Measurements from ENCODE around the gene CDC14A.
"Not testable (repeated sequence)": the region's sequence is repeated elsewhere in the genome, so short reads cannot be mapped to it uniquely, and the experiment has no call there.

The CDC14A gene

DNA sequence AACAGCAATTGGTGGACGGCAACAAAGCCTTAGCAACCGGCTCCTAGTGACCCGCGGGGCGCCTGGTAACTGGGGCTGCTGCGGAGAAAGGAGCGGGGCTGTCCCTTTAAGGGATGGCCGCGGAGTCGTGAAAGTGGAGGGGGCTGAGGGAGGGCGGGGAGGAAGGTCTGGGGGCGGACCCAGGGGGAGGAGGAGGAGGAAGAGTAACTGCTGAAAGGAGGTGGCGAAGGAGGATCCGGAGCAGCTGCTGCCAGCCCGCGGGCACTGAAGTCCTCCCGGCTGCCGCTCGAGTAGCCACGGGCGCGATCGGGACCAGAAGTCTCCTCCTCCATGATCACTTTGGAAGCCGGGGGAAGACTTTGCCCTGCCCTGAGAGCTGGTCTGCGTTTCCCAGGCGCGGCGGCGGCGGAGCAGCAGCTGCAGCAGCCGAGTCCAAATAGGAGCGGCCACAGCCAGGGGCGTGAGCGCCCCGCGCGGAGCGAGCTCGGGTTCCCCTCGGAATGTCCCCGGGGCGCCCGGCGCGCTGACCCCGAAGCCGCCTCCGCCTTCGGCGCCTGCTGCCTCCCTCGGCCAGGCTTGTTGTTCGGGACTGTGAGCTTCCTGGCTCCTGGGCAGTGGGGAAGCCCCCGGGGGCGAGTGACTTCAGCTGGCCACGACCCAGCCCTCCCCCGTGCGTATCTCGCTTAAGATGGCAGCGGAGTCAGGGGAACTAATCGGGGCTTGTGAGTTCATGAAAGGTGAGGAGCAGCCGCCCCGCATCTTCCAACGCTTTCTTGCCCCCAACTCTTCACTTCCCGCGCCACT, at the start of gene CDC14A:
Gene CDC14A (plus strand): TSS at position 240 of the 804 bp plus-strand sequence. CDS start 449 bp downstream, at position 689.
- in situ Hi-C loops (cut with MboI; ENCODE audit: low sequenced_read_pairs): no loop called here

- in situ Hi-C loops (cut with MboI; ENCODE audit: low sequenced_read_pairs): no loop called here
These were observed 49.6 kb upstream of the CDC14A start for GRCh38 chr1:100302739-100303138.

- in situ Hi-C loops (cut with MboI; ENCODE audit: low sequenced_read_pairs): no loop called here
These were observed 48.1 kb upstream of the CDC14A start for GRCh38 chr1:100304227-100304626.

DNA sequence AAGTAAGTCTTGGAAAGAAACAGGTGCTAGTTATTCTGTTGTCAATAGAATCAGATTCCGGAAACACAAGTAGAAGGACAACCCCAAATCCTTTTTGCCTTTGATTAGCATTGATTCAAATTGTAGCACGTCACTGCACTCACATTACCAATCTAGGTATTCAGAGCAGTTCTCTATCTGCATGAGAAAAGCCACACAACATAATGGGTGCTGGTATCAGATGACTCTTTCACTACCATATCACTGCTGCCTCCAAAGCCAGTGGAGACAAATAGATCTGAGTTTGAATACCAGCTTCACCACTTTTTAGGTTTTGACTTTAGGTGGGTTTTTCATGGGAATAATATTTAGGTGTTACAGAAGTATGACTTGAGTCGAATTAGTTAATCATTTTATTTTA, 47.4 kb upstream of the CDC14A start:
- in situ Hi-C loops (cut with MboI; ENCODE audit: low sequenced_read_pairs): no loop called here

DNA sequence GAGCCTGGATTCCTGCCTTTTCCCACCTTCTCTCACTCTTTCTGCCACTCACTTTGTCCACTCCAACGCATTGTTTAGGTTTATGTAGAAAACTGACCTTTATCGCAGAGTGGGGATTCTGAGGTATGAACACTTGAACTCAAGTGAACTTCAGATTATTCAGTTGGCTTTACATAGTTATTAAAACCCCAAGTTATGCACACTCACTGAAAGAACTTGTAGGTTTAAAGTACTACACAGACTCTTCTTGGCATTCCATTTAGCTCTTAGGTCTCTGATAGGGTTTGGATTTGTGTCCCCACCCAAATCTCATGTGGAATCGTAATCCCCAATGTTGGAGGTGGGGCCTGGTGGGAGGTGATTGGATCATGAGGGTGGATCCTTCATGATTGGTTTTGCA, 46.4 kb upstream of the CDC14A start:
- in situ Hi-C loops (cut with MboI; ENCODE audit: low sequenced_read_pairs): no loop called here

GRCh38 chr1:100306735-100307313, 45.5 kb upstream of the CDC14A start:
- in situ Hi-C loops (cut with MboI; ENCODE audit: low sequenced_read_pairs): no loop called here

DNA sequence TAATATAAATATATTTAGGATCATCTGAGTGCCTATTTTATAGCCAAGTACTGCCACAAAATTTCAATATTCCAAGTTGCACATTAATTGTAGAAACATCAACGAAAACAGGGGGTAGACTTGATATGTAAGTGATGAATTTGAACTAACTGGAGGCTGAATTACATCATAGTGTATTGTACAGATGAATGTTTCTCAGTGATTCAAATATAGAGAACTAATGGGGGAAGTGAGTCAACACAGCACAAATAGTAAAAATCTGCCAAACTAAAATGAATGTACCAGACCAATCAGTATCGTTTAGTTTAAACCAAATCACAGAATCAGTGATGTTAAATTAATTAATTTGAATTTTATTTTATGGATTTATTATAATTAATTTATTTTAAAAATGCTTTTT, 43.5 kb upstream of the CDC14A start:
- in situ Hi-C loops (cut with MboI; ENCODE audit: low sequenced_read_pairs): no loop called here

DNA sequence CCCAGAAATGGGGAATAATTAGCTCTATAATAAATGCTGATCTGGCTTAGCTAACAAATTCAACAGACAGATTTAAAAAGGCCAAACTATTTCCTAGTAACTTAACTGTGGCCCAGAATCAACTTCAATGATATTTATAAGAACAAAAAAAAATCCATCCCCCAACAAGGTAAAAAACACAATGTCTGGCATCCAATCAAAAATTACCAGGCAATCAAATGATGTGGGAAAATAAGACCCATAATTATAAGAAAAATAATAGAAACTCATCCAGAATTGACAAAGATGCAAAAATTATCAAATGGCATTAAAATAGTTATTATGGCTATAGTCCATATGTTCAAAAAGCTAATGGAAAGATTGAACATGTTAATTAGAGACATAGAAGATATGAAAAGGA, 42.4 kb upstream of the CDC14A start:
- in situ Hi-C loops (cut with MboI; ENCODE audit: low sequenced_read_pairs): no loop called here

GRCh38 chr1:100313382-100313781, 38.9 kb upstream of the CDC14A start:
- in situ Hi-C loops (cut with MboI; ENCODE audit: low sequenced_read_pairs): no loop called here

- in situ Hi-C loops (cut with MboI; ENCODE audit: low sequenced_read_pairs): no loop called here
These were observed 35.7 kb upstream of the CDC14A start for GRCh38 chr1:100316622-100317021.

GRCh38 chr1:100320311-100321099, 31.8 kb upstream of the CDC14A start:
- in situ Hi-C loops (cut with MboI; ENCODE audit: low sequenced_read_pairs): no loop called here

DNA sequence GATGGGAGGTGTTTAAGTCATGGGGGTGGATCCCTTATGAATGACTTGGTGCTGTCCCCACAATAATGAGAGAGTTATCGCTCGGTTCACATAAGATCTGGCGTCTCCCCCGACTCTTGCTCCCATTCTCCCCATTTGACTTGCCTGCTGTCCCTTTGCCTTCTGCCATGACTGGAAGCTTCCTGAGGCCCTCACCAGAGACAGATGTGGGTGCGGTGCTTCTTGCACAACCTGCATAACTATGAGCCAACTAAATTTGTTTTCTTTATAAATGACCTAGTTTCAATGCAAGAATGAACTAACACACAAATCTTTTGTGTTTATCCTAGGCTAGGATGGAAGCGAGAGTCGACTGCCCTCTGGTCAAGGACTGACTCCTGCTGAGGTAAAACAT, 31.2 kb upstream of the CDC14A start:
- in situ Hi-C loops (cut with MboI; ENCODE audit: low sequenced_read_pairs): no loop called here

DNA sequence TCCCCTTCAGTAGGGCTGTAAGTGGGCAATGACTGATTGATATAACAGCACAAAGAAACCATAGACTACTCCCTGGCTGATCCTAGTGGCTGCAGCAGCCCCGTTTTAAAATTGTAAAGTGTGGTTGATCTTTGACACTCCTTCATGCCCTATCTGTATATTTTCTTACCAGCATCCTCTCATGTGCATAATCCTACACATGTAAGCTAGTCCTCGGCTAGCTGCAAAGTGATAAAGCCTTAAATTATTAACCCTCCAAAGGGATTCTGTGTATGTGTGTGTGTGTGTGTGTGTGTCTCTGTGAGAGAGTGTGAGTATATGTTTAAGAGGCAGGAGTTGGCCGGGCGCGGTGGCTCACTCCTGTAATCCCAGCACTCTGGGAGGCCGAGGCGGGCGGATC, 30.8 kb upstream of the CDC14A start:
- in situ Hi-C loops (cut with MboI; ENCODE audit: low sequenced_read_pairs): no loop called here

- in situ Hi-C loops (cut with MboI; ENCODE audit: low sequenced_read_pairs): no loop called here
These were observed 29.7 kb upstream of the CDC14A start for GRCh38 chr1:100322436-100323211.

GRCh38 chr1:100323419-100324106, 28.7 kb upstream of the CDC14A start:
- in situ Hi-C loops (cut with MboI; ENCODE audit: low sequenced_read_pairs): no loop called here

DNA sequence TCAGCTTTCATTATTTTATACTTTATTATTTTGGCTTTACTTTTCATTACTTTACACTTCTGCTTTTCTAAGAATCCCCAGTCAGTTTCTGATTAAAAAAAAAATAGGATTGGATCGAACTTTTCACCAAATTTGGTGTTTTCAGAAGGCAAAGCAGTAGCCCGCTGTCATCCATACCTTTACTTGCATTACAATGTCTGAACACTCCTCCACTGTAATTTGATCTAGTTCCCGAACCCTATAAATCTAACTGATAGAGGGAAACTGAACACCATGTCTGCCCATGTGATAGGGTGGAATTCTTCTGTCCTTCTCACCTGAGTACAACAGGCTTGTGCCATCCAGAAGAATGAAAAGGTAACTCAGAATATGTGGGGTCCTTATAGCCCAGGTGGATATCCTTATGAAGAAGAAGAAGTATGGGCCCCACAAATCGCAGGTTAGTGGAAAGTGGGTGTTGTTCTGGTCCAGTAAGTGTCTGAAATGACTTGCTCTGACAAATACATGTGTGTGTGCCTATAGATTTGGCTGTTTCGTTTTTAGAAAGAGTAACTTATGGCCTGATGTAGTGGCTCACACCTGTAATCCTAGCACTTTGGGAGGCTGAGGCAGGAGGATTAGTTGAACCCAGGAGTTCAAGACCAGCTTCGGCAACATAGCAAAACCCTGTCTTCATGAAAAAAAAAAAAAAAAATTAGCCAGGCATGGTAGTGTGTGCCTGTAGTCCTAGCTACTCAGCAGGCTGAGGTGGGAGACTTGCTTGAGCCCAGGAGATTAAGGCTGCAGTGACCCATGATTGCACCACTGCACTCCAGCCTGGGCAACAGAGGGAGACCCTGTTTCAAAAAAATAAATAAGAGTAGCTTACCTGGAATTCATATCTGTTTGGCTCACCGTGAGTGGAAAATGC, 26.6 kb upstream of the CDC14A start:
- in situ Hi-C loops (cut with MboI; ENCODE audit: low sequenced_read_pairs): no loop called here

DNA sequence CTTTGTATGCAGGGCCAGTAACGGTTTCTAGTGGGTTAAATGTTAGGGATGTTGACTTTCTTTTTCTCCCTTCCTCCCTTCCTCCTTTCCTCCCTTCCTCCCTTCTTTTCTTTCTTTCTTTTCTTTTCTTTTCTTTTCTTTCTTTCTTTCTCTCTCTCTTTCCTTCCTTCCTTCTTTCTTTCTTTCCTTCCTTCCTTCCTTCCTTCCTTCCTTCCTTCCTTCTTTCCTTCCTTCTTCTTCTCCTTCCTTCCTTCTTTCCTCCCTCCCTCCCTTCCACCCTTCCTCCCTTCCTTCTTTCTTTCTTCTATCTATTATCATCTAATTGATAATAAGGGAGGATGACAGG, 26.0 kb upstream of the CDC14A start:
- in situ Hi-C loops (cut with MboI; ENCODE audit: low sequenced_read_pairs): not testable (repeated sequence)

DNA sequence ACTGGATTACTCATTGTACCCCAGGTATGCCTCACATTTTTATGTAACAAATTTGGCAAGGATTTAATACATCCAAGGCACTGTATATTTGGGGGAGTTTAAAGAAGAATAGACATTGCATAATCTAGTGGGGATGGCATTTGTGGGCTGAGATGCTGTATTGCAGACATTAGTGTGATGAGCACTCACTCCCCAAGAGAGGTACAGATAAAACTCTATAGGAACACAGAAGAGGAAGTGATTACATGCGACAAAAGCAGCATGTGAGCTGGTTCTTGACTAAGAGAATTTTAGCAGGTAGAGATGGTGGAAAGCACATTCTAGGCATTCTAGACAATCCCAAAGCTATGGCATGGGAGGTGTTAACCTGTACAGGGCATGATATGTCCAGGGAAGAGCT, 24.2 kb upstream of the CDC14A start:
- in situ Hi-C loops (cut with MboI; ENCODE audit: low sequenced_read_pairs): no loop called here

DNA sequence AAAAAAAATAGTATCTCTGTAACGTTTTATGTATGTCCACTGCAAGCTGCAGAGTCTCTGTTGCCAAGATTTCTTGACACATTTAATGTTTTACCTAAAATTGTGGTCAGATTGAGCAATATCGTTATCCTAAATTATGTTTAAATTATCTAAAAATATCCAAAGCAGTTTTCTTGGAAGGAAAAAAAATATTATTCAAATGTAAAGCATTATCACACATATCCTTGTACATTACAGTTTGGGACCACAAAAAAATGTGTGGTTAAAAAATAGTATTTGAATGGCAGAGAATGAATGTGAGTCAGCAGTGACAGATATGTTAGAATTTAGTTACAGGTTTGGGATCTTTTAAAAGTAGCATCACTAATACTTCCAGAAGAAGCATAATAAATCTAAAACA, 21.2 kb upstream of the CDC14A start:
- in situ Hi-C loops (cut with MboI; ENCODE audit: low sequenced_read_pairs): not testable (repeated sequence)

- in situ Hi-C loops (cut with MboI; ENCODE audit: low sequenced_read_pairs): no loop called here
These were observed 20.0 kb upstream of the CDC14A start for GRCh38 chr1:100332331-100332730.

Measured in HL-60/S4 treated with retinoic acid at 250 ng/mL for 4 days and 3 days (cell line).